NCI-H1417 (cell line): ENCODE measurements around the gene RNF34.

Experiments used
- DNase-seq, 3 experiments: peaks; one replicate each; lab custom pipeline; 2025; lab: John Stamatoyannopoulos, UW

Gene RNF34

DNA sequence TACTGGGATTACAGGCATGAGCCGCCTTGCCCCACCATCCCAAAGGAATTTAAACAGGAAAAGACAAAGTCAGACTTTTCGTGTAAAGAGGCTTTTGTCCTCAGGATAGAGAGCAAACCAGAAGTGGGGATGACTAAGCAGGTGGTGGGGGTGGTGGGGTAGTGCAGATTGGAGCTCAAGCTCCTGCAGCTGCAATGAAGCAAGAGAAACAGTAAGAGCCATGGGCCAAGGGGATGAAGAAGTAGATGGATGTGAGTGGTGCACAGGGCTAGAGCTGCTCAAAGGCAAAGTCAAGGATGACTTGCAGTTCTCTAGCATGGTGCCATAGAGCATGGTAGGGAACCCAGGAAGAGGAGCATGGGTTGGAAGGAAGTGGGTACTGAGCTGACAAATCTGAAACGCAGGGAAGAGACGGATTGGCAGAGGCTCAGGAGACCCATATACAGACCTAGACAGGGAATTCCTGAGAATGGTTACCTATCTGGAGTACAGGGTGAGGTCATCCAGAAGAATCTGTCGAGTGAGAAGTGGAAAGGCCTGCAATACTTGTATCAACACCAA lies 11.4 kb upstream of the RNF34 start:
- no peak for DNase-seq

DNA sequence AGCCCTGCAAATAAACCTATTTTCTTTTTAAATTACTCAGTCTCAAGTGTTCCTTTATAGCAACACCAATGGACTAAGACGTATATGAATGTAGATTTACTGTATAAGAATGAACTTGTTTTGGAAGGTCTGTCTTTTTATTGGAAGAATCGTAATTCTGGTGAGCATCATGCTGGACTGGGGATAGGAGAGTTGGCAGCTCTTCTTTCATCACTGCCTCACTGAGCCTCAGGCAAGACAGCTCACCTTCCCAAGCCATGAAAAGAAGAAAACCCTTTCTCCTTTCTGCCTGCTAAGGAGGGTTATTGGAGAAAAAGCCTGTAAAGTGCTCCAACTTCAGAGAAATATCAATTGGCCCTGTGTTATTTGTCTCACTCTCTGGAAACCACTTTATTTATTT lies 9.1 kb upstream of the RNF34 start:
- DNase-seq = no peak

DNA sequence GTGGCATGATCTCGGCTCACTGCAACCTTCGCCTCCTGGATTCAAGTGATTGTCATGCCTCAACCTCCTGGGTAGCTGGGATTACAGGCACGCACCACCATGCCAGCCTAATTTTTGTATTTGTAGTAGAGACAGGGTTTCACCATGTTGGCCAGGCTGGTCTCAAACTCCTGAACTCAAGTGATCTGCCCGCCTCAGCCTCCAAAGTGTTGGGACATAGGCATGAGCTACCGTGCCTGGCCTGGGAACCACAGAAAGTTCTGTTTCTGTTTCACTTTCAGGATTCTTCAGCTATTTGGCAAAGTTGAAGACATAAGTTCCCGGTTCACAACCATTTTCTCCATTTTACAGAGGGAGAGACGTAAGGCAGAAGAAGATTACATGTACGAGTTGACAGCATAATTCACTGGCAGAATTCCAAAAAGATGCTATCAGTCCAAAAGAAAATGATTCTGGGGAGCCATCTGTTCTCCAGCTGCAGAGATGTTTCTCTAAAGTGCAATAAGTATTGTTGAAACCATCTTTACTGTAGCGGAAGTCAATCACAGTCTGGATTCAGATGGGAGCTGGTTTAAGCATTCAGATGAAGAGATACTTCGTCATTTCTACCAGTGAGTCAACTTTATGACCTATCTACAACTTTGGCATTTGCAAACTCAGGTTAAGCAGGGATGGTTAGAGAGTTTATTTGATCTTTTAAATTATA lies 8.1 kb upstream of the RNF34 start:
- DNase-seq = no peak

DNA sequence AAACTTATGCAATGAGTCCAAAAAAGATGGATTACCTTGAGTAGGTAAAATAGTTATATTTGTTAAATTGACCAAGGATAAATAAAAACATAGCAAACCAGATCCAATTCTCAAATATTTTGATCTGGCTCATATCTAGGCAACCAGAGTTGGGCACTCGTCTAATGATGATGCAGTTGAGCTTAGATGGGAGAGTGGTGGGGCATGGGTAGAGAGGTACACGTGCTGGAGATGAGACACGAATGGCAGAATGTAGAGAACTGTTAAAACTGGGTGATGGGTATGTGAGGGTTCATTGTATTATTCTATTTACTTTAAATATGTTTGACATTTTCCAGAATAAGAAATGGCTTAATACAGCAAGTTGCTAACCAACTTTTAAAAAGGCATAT lies 7.6 kb upstream of the RNF34 start:
- DNase-seq = no peak

DNA sequence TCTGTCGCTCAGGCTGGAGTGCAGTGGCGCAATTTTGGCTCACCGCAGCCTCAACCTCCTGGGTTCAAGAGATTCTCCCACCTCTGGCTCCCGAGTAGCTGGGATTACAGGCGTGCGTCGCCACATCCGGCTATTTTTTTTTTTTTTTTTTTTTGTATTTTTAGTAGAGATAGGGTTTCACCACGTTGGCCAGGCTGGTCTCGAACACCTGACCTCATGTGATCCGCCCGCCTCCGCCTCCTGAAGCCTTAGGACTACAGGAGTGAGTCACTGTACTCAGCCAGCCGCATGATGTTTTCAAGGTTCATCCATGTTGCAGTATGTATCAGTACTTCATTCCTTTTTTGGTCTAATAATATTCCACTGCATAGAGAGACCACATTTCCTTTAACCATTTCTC lies 2.4 kb upstream of the RNF34 start:
- no peak for DNase-seq

DNA sequence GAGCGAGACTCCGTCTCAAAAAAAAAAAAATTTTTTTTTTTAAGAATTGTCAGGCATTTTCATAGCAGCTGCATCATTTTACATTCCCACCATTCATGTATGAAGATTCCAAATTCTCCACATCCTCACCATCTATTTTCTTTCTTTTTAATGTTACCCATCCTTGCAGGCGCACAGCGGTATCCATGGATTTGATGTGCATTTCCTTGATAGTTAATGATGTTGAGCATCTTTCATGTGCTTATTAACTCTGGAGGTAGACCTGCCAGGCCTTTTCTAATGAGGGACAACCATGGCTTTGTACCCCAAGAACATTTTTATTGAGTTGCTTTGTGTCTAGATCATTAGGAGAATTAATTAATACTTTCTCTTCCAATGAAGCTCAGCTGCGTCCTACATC lies 1.6 kb upstream of the RNF34 start:
- peak in 1 of 3 experiments; percentile 49 for DNase-seq

DNA sequence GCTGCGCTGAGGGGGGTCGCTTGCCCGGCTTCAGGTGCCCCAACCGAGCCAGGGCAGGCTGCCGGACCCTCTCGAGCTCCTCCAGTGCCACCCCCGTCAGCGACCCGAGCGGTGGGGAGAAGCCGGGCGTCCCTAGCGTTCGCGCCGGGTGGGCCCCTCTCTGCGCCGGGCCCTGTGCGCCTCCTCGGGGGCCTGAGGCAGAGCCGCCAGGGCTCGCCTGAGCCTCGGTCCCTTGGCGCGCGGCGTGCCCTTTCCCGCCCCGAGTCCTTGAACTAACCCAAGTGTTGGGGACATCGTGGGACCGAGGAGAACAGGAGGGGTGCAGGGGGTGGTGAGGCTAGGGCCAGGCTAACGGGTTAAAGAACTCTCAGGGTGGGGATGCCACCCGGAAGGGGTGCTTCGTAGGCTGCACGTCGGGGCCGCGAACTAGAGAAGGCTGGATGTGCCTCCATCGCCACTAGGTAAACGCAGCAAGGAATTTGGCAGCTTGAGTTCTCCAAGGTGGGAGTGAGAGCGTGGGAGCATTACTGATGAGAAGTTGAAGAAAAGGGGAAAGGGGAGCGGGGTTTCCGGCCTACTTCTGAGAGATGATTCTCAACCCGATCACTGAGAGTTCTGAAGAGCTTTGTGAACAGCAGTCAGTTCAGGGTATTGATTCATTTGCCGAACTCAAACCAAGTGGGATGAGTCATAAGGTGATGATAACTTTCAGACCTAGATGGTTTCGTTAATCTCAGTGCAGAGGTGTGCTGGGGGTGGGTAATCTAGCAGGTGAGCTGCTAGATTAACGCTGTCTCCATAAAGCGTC lies 618 bp downstream of the RNF34 start:
- peak; percentile 52 to 90 (median 83) for DNase-seq

DNA sequence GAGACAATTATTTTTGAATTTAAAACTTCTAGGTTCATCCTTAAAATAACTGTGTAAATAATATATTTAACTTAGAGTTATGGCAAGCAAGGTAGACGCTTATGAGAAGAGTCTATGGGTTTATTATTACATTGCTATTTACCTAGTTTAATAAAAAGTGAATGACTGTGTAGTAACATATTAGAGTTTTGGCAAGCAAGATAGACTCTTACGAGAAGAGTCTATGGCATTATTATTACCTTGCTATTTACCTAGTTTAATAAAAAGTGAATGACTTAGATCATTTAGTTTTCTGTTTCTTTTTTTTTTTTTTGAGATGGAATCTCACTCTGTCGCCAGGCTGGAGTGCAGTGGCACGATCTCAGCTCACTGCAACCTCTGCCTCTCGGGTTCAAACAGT lies 3.8 kb downstream of the RNF34 start:
- no peak for DNase-seq

DNA sequence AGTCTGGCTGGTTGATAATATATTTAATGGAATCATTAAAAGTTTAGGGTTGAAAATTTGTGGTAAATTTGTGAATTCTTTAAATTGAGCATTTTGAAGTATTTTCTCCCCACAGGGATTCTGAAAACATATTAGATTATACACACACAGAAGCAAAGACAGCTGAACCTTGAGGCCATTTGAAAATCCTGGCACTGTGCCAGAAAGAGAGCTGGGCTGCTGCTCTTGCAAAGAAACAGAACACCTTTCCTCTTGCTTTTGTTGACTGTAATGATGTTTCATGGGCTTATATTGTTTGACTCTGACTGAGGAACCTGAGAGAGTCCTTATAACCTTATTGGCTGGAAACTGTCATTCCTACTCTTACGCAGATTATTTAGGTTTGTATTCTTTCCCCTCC lies 4.8 kb downstream of the RNF34 start:
- DNase-seq = peak; percentile 79 to 97 (median 96)

DNA sequence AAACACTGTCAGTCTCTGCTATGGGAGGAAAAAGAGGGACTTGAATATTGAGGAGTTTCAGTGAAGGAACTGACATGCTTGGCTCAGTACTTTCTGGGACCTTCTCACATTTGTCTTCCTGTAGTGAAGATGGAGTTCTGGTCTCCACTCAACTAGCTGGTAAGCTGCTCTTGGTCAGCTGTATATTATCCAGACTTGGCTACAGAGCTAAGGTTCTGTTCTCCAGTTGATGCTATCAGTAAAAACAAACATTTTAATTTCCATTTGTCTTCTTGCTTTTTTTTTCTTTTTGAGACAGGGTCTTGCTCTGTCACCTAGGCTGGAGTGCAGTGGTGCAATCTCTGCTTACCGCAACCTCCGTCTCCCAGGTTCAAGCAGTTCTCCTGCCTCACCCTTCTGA lies 5.3 kb downstream of the RNF34 start:
- no peak for DNase-seq

DNA sequence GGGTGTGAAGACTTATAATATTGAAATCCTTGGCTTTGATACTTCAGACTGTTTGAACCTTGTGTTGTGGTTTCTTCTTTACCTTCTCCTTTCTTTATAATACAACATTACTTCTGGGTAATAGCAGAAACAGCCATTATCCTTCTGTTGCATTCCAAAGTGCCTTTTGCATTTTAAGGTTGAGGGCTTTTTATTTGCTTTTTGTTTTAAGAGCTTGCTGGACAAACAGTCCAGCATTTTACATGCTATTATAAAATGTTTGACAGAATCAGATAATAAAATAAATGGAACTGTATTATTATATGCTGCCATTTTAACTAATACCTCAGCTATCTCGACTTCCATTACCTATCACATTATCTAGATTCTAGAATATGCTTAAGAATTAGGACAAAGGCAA lies 14.0 kb downstream of the RNF34 start:
- DNase-seq = no peak

DNA sequence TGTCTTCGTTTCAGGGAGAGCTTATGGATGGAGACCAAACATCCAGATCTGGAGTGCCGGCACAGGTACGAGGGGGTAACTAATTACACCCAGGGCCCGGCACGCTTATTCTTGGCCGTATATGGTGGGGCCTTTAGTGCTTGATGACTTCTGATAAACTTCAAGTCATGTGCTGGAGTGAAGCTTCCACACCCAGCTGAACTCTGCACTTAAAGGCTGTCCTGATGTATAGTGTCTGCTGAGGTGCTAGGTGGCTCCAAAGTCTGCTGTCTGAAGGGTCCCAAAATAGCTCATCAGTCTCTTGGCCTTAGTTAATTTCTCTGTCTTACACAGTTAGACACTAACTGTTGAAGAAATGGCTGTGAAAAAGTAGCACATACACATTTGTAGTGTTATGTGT lies 17.9 kb downstream of the RNF34 start:
- no peak for DNase-seq

DNA sequence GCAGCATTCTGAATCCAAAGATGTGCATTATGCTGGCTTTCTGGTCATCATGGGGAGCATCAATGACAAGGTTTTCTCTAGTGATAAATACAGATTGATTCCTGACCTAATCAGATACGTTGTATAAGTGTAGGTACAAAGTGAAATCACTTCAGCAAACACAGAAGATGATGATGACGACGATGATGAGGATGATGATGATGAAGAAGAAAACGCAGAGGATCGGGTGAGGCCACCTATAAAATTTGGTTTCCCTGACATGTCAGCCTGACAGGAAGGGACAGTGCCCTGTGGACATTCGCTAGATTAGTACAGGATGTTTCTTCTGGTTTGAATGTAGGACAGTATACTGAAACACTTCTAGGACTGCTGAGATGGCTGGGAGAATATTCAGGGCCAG lies 20.2 kb downstream of the RNF34 start:
- no peak for DNase-seq

DNA sequence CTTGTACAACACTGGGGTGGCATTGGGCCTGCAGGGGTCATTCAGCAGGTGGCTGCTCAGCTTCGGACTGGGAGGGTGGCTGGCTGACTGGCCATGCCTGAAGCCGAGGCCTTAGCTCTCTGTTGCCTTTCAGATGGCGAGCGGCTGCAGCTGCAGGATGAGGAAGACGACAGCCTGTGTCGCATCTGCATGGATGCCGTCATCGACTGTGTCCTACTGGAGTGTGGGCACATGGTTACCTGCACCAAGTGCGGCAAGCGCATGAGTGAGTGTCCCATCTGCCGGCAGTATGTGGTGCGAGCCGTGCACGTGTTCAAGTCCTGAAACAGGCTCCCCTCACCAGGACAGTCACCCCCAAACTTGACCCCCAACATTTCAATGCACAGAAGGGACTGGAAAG lies 23.3 kb downstream of the RNF34 start:
- no peak for DNase-seq

DNA sequence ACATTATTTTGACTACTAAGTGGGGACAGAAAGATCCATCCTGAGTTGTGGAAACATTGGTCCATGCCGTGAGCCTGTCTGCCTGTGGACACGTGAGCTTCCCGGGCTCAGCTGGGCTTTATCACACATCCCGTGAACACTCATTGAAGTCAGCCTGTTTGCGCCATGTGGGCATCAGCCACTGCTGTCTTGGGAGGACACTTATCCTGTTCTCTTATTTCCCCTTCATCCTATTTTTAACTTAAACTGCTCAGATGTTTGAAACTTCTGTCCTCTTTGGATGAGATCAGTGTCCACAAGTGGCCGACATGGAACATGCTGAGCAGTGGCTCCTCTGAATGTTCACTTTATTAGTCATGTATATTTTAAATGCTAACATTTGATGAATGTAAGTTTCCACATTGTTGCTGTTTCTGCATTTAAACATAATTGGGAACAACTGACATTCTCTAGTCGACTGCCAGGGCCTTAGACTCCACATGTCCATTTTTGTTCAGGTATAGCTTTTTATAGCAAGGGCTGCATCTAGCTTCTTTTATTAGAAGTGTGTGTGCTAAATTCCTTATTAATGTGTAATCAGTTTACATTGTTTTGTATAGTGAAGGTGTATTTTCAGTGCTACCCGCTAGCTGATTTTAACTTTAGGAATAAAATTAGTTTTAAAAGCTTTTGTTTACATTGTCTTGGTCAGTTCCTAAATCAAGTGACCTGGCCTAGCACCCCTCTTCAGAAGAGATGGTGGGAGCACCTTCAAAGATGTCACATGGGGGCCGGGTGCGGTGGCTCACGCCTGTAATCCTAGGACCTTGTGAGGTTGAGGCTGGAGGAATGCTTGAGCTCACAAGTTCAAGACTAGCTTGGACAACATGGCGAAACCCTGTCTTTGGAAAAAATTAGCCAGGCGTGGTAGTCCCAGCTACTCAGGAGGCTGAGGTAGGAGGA lies 24.0 kb downstream of the RNF34 start:
- DNase-seq = no peak

DNA sequence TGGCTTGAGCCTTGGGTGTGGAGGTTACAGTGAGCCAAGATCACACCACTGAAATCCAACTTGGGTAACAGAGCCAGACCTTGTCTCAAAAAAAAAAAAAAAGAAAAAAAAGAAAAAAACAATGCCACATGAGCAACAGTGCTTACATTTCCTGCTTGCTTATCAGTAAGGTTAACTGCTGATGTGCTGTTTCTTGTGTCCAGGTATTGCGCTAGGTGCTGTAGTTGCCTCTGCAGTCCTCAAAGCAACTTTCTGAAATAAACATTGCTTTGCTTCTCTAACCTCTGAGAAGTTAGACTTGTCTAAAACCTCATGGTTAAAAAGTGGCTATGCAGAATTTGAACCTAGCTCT lies 24.7 kb downstream of the RNF34 start:
- DNase-seq = no peak

DNA sequence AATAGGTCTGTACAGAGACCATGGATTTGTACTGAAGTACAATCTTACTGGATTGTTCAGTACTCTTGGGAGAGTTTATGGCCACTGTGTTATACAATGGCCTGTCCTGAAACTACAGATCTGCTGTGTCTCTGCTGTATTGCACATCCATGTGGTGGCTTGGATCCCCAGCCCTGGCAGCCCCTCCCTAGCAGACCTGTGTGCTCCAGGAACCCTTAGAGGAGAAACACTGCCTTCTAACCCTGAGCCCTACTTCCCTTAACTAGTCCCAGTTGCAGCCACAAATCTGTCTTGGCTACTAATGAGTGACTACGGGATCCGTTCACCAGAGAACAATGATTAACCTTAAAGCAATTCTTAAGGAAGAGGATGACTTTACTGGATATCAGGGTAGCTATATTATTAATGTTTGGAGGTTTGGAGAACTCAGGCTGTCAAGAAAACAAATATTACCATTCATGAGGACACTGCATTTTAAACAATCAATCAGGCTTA lies 27.7 kb downstream of the RNF34 start:
- DNase-seq = no peak

DNA sequence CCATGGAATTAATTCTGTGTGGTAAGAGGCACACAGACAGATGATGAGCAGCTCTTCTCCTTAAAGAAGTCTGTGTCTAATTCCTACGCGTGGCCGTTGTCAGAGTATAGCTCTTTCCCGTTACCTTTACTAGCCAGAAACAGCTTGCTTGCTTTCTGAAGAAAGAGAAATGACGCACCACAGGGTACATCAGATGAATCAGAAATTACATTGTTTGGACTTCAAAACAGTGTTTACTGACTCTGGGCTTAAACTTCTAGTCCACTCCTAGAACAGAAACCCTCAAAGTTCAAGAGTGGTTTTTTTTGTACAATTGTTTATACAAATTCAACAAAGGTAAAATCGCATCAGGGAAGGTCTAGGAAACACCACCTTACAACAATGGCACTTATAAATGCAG lies 29.0 kb downstream of the RNF34 start:
- no peak for DNase-seq

DNA sequence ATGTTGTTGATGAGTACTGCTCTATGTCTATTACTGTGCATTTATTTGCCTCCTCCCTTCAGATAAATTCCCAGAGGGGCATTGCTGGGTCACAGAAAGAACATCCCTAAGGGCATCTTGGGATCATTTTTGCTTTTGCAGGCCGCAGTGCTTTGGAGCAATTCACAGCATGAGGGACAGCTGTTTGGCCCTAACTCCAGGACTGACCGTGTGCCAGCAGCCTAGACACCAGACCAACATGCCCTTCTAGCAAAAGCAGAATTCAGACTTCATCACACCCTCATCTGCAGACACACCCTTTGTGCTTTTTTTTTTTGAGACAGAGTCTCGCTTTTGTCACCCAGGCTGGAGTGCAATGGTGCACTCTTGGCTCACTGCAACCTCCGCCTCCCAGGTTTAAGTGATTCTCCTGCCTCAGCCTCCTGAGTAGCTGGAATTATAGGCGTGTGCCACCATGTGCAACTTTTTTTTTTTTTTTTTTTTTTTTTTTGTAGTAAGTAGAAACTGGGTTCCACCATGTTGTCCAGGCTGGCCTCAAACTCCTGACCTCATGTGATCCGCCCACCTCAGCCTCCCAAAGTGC lies 31.0 kb downstream of the RNF34 start:
- no peak for DNase-seq

DNA sequence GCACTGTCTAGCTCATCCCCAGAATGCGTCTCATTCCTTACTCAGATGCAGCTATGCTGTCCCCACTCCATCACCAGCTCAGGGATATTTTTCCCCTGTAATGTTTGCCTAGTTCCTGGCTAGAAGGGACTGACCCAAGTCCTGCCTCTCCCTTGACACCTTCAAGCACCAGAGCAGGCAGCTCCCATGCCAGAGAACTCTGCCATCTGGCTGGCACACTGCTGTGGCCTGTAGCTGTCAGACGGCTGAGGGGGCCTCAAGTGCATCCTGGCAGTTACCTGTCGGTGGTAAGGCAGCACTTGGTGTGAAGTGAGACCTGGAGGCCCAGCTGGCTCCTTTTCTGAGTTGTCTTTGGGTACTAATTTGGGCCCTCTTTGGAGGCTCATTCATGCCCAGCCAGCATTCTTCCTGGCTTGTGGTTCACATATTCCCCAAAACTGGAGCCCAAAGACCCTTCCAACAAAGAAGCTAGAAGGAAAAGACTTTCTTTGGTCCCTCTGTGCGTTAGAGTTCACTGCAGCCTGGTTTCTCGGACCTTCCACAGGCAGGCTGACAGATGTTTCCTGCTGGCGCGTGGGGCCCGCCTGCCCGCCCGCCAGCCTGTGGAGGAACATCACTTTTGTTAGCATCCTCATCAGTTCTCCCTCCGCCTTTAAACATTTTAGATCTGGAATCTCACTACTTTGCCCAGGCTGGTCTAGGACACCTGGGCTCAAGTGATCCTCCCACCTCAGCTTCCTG lies 33.0 kb downstream of the RNF34 start:
- DNase-seq = no peak

DNA sequence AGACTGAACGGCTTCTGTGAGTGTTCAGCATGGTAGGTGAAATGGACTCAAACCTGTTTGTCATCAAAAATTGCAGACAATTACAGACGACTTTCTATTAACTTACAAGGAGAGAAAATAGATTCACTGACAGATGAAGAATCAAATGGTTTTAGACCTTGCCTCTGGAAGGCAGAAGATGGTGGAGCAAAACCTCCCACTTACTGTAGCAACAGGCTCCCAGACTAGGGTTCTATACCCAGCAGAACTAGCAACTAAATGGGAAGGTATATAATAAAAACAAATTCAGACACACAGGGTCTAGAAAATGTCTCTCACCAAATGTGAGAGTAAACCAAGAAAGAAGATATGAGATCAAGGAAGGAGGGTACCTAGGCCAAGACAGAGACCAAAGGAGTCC lies 36.8 kb downstream of the RNF34 start:
- no peak for DNase-seq
